ENCODE measurements around the gene SLC2A2. TPM values are rescaled to one million over a fixed set of nuclear protein-coding genes. Genes with fewer than 3 reads are reported as not detected.

The SLC2A2 gene
- total and polyA plus RNA-seq, 7 donors: not detected

DNA sequence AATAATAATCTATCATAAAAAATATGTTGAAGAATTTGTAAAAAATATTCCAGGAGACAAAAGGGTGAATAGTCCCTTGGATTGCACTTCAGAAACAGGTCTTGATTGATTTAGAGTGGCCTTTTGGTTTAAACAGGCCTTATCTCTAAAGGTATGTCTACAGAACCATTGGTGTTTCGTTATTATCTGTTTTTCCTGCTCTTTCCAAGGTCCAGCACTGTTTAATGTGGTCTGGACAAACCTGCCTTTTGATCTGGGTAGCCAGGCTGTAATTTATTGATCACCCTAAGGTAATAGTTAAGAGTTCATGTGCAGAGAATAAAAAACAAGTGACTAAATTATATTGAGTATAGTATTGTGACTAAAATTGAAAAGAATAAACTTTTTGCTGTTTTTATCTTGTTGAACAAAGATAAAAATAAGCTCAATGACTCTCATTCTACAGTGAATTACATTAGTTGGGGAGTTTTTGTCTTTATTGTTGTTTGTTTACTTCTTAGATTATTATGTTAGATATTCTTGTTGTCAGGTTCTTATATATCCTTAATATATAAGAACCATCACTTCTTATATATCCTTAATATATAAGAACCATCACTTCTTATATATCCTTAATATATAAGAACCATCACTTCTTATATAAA, 25.1 kb downstream of the SLC2A2 start:
- Histone ChIP-seq H3K27me3 (no peaks in the 10 kb centered on the region), H3K9me3 (no peaks in the 10 kb centered on the region), H3K4me1 (peaks cover 0 to 30% (median 11%) of the 10 kb centered on the region in 4 donors), H3K27ac (no peak overlapping the region), H3K4me3 (no peak overlapping the region), H3K36me3 (no peaks in the 10 kb centered on the region)
- TF ChIP-seq EP300 (IDR thresholded peaks at IDR 0.05): no peak
- no peak for TF ChIP-seq POLR2AphosphoS5 (IDR thresholded peaks at IDR 0.05)
- no peak for TF ChIP-seq POLR2A (IDR thresholded peaks at IDR 0.05)
- TF ChIP-seq, protein P1, sequence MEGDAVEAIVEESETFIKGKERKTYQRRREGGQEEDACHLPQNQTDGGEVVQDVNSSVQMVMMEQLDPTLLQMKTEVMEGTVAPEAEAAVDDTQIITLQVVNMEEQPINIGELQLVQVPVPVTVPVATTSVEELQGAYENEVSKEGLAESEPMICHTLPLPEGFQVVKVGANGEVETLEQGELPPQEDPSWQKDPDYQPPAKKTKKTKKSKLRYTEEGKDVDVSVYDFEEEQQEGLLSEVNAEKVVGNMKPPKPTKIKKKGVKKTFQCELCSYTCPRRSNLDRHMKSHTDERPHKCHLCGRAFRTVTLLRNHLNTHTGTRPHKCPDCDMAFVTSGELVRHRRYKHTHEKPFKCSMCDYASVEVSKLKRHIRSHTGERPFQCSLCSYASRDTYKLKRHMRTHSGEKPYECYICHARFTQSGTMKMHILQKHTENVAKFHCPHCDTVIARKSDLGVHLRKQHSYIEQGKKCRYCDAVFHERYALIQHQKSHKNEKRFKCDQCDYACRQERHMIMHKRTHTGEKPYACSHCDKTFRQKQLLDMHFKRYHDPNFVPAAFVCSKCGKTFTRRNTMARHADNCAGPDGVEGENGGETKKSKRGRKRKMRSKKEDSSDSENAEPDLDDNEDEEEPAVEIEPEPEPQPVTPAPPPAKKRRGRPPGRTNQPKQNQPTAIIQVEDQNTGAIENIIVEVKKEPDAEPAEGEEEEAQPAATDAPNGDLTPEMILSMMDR (IDR thresholded peaks at IDR 0.05): no peak
- no peak for DNase-seq
- WGBS, 2 donors: 25 to 69% methylated on average over 1 of the region's 1 CpG
- intact Hi-C loops (cut with DNase I): no loop called here

GRCh38 chr3:171000281-171000680, 26.2 kb downstream of the SLC2A2 start:
- no peak for TF ChIP-seq POLR2A (IDR thresholded peaks at IDR 0.05)
- no peak for TF ChIP-seq EP300 (IDR thresholded peaks at IDR 0.05)
- TF ChIP-seq, protein P1 (IDR thresholded peaks at IDR 0.05): no peak
- no peak for TF ChIP-seq POLR2AphosphoS5 (IDR thresholded peaks at IDR 0.05)
- intact Hi-C loops (cut with DNase I): no loop called here
- 77 to 89% methylated on average over 4 of the region's 4 CpGs for WGBS, 2 donors
- no peaks in the 10 kb centered on the region for H3K27me3 ChIP-seq
- no peak overlapping the region for H3K4me3 ChIP-seq
- no peak for DNase-seq
- no peaks in the 10 kb centered on the region for H3K9me3 ChIP-seq
- no peaks in the 10 kb centered on the region for H3K36me3 ChIP-seq
- no peak overlapping the region for H3K27ac ChIP-seq
- peaks cover 0 to 30% (median 11%) of the 10 kb centered on the region in 4 donors for H3K4me1 ChIP-seq

DNA sequence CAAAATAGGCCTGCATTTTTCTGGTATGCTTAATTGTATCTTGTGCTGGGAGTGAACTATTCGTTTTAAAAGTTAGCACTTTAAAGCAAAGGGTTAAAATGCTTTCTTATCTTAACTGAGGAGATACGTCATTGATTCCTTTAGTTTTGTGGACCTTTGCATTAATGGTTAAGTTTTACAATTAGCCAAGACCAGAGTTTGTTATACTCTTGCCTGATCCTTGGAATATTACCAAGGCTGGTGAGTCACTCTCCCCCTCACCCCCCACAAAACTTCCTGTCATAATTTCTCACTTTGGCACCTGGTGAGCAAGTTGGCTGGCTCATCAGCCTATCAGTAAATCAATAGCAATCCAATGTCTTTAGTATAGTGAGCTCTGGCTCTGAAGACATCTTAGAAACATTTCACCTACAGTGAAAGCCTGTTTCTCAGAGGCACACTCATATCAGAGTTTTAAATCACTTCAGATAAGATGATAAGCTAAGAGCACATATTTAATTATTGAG, 26.7 kb downstream of the SLC2A2 start:
- Histone ChIP-seq H3K27me3 (no peaks in the 10 kb centered on the region), H3K36me3 (no peaks in the 10 kb centered on the region), H3K4me3 (no peak overlapping the region), H3K9me3 (no peaks in the 10 kb centered on the region), H3K4me1 (peaks cover 0 to 30% (median 11%) of the 10 kb centered on the region in 4 donors), H3K27ac (no peak overlapping the region)
- intact Hi-C loops (cut with DNase I): no loop called here
- 10 to 63% methylated on average over 2 of the region's 2 CpGs for WGBS, 2 donors
- DNase-seq: no peak
- TF ChIP-seq, protein P1 (IDR thresholded peaks at IDR 0.05): no peak
- TF ChIP-seq POLR2A (IDR thresholded peaks at IDR 0.05): no peak
- TF ChIP-seq POLR2AphosphoS5 (IDR thresholded peaks at IDR 0.05): no peak
- no peak for TF ChIP-seq EP300 (IDR thresholded peaks at IDR 0.05)

GRCh38 chr3:170997961-170998913, 28.3 kb downstream of the SLC2A2 start:
- Histone ChIP-seq H3K27me3 (no peaks in the 10 kb centered on the region), H3K27ac (no peak overlapping the region), H3K9me3 (no peaks in the 10 kb centered on the region), H3K4me1 (peaks cover 0 to 30% (median 11%) of the 10 kb centered on the region in 4 donors), H3K4me3 (no peak overlapping the region), H3K36me3 (no peaks in the 10 kb centered on the region)
- DNase-seq: no peak
- TF ChIP-seq, protein P1 (IDR thresholded peaks at IDR 0.05): no peak
- no peak for TF ChIP-seq POLR2A (IDR thresholded peaks at IDR 0.05)
- no peak for TF ChIP-seq EP300 (IDR thresholded peaks at IDR 0.05)
- TF ChIP-seq POLR2AphosphoS5 (IDR thresholded peaks at IDR 0.05): no peak
- intact Hi-C loops (cut with DNase I): no loop called here
- WGBS, 2 donors: 68 to 83% methylated on average over 5 of the region's 5 CpGs
